Progenitor cell of endocrine pancreas (in vitro differentiated cells): ENCODE measurements around the gene CTPS1. TPM values are rescaled to one million over a fixed set of nuclear protein-coding genes. Genes with fewer than 3 reads are reported as not detected.

Experiments used
- DNase-seq: peaks from one replicate; pipeline ENCODE4 v3.0.0; 2021; ENCODE audit warnings: low spot score; ENCODE audit not compliant: unreplicated experiment
- H3K27ac Mint-ChIP-seq: 2 replicates; pipeline ENCODE4 v1.8.0; 2021; ENCODE audit warnings: mild to moderate bottlenecking, moderate library complexity, mixed read lengths
- H3K27me3 Mint-ChIP-seq: 2 replicates; pipeline ENCODE4 v1.8.0; 2021; ENCODE audit warnings: mixed read lengths
- H3K36me3 Mint-ChIP-seq: 2 replicates; pipeline ENCODE4 v1.8.0; 2022; ENCODE audit warnings: mixed read lengths; ENCODE audit not compliant: insufficient read depth
- H3K4me1 Mint-ChIP-seq: 2 replicates; pipeline ENCODE4 v1.8.0; 2021; ENCODE audit warnings: low read depth, mixed read lengths
- H3K4me3 Mint-ChIP-seq: 2 replicates; pipeline ENCODE4 v1.8.0; 2021; ENCODE audit warnings: low read depth, mild to moderate bottlenecking, moderate library complexity, mixed read lengths
- H3K9me3 Mint-ChIP-seq: 2 replicates; pipeline ENCODE4 v1.8.0; 2021; ENCODE audit warnings: low read depth, mixed read lengths
- total RNA-seq: library from RNA; stranded (reverse); gene quantifications from 2 replicates; pipeline ENCODE4 v1.2.1, GENCODE V29; 2021
- TF ChIP-seq, protein P1 (sequence below): fragments of 200-600 bp; sonication (generic); IDR thresholded peaks from one replicate; pipeline ENCODE4 v1.5.0; 2021; ENCODE audit warnings: antibody characterized with exemption, mild to moderate bottlenecking; ENCODE audit not compliant: unreplicated experiment

CTPS1 gene
- total RNA-seq, 1 donor from 2014 or later = 37.6 TPM

DNA sequence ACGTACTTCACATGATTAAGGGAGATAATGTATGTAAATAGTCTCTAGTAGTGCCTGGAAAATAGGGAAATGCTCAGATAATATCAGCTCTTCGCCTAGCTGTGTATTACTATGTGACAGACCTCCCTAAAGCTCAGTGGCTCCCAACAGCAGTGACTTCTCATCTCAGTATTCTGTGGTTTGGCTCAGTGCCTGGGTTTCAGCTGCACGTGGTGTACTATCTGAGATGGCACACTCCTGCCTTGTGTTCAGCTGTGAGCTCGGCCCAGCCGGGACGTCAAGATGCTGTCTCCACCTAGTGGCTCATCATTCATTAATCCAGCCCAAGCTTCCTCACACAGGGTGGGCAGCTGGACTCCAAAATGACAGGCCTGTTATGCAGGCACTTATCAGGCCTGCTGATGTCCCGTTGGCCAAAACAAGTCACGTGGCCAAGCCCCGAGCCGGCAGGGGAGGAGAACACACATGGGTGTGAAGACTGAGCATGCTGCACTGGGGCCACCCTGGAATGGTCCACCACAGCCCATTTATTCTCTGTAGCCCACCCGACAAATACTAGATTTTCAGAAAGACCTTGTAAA lies 24.2 kb downstream of the CTPS1 start:
- no peak overlapping the region for H3K27ac Mint-ChIP-seq
- peaks cover 39% of the 10 kb centered on the region for H3K36me3 Mint-ChIP-seq
- H3K9me3 Mint-ChIP-seq = no peaks in the 10 kb centered on the region
- H3K4me1 Mint-ChIP-seq = no peaks in the 10 kb centered on the region
- no peak for DNase-seq
- no peak overlapping the region for H3K4me3 Mint-ChIP-seq
- H3K27me3 Mint-ChIP-seq = no peaks in the 10 kb centered on the region
- TF ChIP-seq, protein P1, sequence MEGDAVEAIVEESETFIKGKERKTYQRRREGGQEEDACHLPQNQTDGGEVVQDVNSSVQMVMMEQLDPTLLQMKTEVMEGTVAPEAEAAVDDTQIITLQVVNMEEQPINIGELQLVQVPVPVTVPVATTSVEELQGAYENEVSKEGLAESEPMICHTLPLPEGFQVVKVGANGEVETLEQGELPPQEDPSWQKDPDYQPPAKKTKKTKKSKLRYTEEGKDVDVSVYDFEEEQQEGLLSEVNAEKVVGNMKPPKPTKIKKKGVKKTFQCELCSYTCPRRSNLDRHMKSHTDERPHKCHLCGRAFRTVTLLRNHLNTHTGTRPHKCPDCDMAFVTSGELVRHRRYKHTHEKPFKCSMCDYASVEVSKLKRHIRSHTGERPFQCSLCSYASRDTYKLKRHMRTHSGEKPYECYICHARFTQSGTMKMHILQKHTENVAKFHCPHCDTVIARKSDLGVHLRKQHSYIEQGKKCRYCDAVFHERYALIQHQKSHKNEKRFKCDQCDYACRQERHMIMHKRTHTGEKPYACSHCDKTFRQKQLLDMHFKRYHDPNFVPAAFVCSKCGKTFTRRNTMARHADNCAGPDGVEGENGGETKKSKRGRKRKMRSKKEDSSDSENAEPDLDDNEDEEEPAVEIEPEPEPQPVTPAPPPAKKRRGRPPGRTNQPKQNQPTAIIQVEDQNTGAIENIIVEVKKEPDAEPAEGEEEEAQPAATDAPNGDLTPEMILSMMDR = no peak

DNA sequence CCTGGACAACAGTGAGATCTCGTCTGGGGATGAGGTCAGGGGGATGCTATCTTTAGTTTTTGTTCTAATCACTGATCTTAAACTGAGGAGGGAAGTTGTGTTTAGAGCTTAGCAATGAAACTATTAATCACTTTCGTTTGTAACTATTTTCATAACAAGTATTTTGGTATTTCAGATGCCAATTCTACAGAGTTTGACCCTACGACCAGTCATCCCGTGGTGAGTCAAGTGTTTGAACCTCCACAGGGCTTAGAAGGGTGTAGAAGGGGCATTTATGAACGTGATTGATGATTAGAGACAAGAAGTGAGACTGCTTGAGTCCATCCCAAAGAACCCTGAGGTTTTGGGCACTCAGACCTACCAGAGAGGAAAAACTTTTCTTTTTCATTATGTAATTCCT lies 26.4 kb downstream of the CTPS1 start:
- TF ChIP-seq, protein P1 = no peak
- Mint-ChIP-seq H3K4me3 (no peak overlapping the region), H3K4me1 (no peaks in the 10 kb centered on the region)

DNA sequence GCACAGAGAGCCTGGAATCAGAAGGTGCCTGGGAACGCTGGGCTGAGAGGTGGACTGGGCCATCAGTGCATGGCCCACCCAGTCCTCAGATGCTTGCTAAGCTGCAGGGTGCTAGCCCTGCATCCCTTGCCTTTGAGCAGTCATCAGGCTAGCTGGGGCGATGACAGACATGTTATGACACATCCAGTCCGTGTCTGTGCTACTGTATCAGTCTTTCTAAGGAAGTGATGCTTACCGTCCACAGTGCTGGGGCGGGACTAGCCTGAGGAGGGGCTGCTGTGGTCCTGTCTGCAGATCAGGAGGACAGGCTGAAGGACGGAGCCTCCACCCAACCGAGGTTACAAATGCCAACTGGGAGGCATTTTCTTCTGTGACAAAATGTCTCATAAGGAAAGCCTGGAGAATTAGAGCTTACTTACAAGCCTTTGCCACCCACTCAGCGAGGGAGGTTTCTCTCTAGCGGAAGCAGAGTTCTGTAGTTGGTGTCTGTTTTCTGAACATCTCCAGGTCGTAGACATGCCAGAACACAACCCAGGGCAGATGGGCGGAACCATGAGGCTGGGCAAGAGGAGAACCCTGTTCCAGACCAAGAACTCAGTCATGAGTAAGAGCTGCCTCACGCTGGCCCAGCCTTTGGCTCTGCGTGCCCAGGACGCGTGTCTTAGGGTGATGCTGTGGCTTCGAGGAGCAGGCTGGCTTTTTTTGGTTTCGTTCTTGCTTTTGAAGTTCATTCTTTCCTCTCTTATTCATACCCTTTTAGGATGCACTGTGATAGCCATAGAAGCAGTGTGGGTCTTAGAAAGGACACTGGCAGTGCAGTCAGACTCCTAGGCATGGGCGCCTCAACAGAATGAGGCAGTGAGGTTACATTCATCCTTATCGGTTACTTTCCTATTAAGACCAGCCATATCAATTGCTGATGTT lies 27.7 kb downstream of the CTPS1 start:
- Mint-ChIP-seq H3K36me3 (peaks cover 28% of the 10 kb centered on the region), H3K4me3 (no peak overlapping the region), H3K27me3 (no peaks in the 10 kb centered on the region), H3K27ac (no peak overlapping the region), H3K4me1 (no peaks in the 10 kb centered on the region), H3K9me3 (no peaks in the 10 kb centered on the region)
- DNase-seq = no peak
- TF ChIP-seq, protein P1 = no peak

More for the DNA sequence above, 26.4 kb downstream of the CTPS1 start:
- Mint-ChIP-seq H3K27me3 (no peaks in the 10 kb centered on the region), H3K27ac (no peak overlapping the region), H3K9me3 (no peaks in the 10 kb centered on the region), H3K36me3 (peaks cover 31% of the 10 kb centered on the region)
- DNase-seq = no peak

DNA sequence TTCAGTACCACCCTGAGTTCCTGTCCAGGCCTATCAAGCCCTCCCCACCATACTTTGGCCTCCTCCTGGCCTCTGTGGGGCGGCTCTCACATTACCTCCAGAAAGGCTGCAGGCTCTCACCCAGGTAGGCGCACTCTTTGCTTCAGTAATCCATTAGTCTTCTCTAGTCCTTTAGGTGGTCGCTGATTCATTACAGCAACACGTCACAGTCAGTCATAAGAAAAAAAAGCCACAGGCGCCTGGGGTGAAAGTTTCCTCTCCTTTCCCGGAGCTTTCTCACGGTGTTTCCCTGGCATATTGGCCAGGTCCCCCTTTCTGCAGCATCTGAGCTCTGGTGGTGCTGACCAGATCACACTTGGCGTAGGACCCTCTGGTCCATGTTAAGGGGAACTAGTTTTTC lies 30.0 kb downstream of the CTPS1 start:
- Mint-ChIP-seq H3K4me3 (no peak overlapping the region), H3K36me3 (peaks cover 17% of the 10 kb centered on the region), H3K27ac (no peak overlapping the region), H3K27me3 (no peaks in the 10 kb centered on the region), H3K9me3 (no peaks in the 10 kb centered on the region), H3K4me1 (no peaks in the 10 kb centered on the region)
- TF ChIP-seq, protein P1 = no peak
- DNase-seq = no peak

DNA sequence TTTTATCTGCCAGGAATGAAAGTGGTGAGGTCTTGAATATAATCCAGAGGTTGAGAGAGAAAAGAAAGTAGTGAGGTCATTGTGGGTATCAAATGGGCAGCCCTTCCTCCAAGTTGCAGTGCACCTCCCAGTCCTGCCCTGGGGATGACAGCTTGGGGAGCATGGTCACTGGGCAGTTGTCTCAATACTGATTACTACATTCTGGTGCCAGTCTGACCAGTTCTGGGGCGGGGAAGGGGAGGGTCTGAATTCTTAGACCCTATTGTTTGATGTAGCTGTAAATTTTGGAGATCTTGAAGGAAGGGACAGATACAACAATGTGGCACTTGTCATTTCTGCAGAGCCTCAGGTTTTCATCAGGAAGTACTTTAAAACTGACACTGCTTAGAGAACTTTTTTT lies 30.8 kb downstream of the CTPS1 start:
- no peak for DNase-seq
- Mint-ChIP-seq H3K27ac (no peak overlapping the region), H3K27me3 (no peaks in the 10 kb centered on the region), H3K4me3 (no peak overlapping the region), H3K4me1 (no peaks in the 10 kb centered on the region), H3K36me3 (peaks cover 18% of the 10 kb centered on the region), H3K9me3 (no peaks in the 10 kb centered on the region)
- TF ChIP-seq, protein P1 = no peak
